Subcutaneous adipose tissue (tissue), 4 donors: ENCODE results near the gene ELOVL6. TPM values are rescaled to one million over a fixed set of nuclear protein-coding genes. Genes with fewer than 3 reads are reported as not detected.

Experiments
- CTCF ChIP-seq: fragments of 450-650 bp; IDR thresholded peaks from one replicate; pipeline ENCODE4 v1.5.1; 2016; ENCODE audit warnings: low read depth, mild to moderate bottlenecking, control low read depth, antibody characterized with exemption, moderate library complexity
- total RNA-seq, 4 donors: library from RNA; depleted of rRNA; stranded (reverse); fragments of >200 nt; gene quantifications; one replicate each; pipeline ENCODE4 v1.1.0, GENCODE V29; 2016

The ELOVL6 gene
- total RNA-seq, 4 donors from 2014 or later = 1.8 to 10.7 (median 2.7) TPM

GRCh38 chr4:110164856-110165255 lies 33.6 kb downstream of the ELOVL6 start:
- TF ChIP-seq CTCF = no peak

GRCh38 chr4:110164251-110164650 lies 34.2 kb downstream of the ELOVL6 start:
- no peak for TF ChIP-seq CTCF

- TF ChIP-seq CTCF = no peak
These were observed 34.9 kb downstream of the ELOVL6 start for GRCh38 chr4:110163327-110164069.

- TF ChIP-seq CTCF = no peak
These were observed 37.8 kb downstream of the ELOVL6 start for GRCh38 chr4:110160618-110161017.

GRCh38 chr4:110159541-110159940 lies 38.9 kb downstream of the ELOVL6 start:
- no peak for TF ChIP-seq CTCF

- no peak for TF ChIP-seq CTCF
These were observed 40.8 kb downstream of the ELOVL6 start for GRCh38 chr4:110157580-110157979.

- TF ChIP-seq CTCF = no peak
These were observed 42.0 kb downstream of the ELOVL6 start for GRCh38 chr4:110156442-110156841.
